ENCODE results near the gene HTR2C.

- TF ChIP-seq, protein P1, sequence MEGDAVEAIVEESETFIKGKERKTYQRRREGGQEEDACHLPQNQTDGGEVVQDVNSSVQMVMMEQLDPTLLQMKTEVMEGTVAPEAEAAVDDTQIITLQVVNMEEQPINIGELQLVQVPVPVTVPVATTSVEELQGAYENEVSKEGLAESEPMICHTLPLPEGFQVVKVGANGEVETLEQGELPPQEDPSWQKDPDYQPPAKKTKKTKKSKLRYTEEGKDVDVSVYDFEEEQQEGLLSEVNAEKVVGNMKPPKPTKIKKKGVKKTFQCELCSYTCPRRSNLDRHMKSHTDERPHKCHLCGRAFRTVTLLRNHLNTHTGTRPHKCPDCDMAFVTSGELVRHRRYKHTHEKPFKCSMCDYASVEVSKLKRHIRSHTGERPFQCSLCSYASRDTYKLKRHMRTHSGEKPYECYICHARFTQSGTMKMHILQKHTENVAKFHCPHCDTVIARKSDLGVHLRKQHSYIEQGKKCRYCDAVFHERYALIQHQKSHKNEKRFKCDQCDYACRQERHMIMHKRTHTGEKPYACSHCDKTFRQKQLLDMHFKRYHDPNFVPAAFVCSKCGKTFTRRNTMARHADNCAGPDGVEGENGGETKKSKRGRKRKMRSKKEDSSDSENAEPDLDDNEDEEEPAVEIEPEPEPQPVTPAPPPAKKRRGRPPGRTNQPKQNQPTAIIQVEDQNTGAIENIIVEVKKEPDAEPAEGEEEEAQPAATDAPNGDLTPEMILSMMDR (conservative IDR thresholded peaks at IDR 0.05), result no peak
- TF ChIP-seq EZH2 (IDR thresholded peaks at IDR 0.05; ENCODE audit: low read depth), result no peak
Observed at GRCh38 chrX:114842181-114842580, 258.3 kb downstream of the HTR2C start.
